Esophagus muscularis mucosa (tissue), 4 donors: Measurements from ENCODE around the gene ALCAM. TPM values are rescaled to one million over a fixed set of nuclear protein-coding genes. Genes with fewer than 3 reads are reported as not detected.

Source experiments
- DNase-seq: peaks from one replicate; pipeline ENCODE4 v3.0.0-alpha.2; 2017; ENCODE audit errors: extremely low spot score
- H3K27ac ChIP-seq, 4 donors: fragments of 200-600 bp; sonication (generic); replicated peaks in 1 of 4; 1 replicate in 3 of 4; 2 replicates in 1 of 4; pipeline ENCODE4 v1.5.1; 2016 to 2019; ENCODE audit warnings: mild to moderate bottlenecking in 1 of 4
- H3K27me3 ChIP-seq, 4 donors: fragments of 200-600 bp; sonication (generic); one replicate each; pipeline versions ENCODE4 v1.5.1 to v1.6.0; 2016 to 2019
- H3K36me3 ChIP-seq, 4 donors: fragments of 200-600 bp; sonication (generic); one replicate each; pipeline ENCODE4 v1.5.1; 2016 to 2019
- H3K4me1 ChIP-seq, 4 donors: fragments of 200-600 bp; sonication (generic); one replicate each; pipeline ENCODE4 v1.5.1; 2016 to 2019
- H3K4me3 ChIP-seq, 4 donors: fragments of 200-600 bp; sonication (generic); 1 replicate in 2 of 4; 2 replicates in 2 of 4; pipeline ENCODE4 v1.5.1; 2016 to 2019; ENCODE audit warnings: mild to moderate bottlenecking in 4 of 4, moderate library complexity in 1 of 4
- H3K9me3 ChIP-seq, 4 donors: fragments of 200-600 bp; sonication (generic); 1 replicate in 3 of 4; 2 replicates in 1 of 4; pipeline ENCODE4 v1.5.1; 2016 to 2019
- EP300 ChIP-seq: sonication (generic); formaldehyde crosslinking; IDR thresholded peaks from one replicate; pipeline ENCODE4 v1.6.1; 2017; ENCODE audit warnings: antibody characterized with exemption
- POLR2A ChIP-seq: fragments of 450-650 bp; IDR thresholded peaks from one replicate; pipeline ENCODE4 v1.6.1; 2017; ENCODE audit warnings: antibody characterized with exemption, moderate library complexity, mild to moderate bottlenecking, low read depth
- POLR2AphosphoS5 ChIP-seq, 2 donors: sonication (generic); formaldehyde crosslinking; IDR thresholded peaks; one replicate each; pipeline ENCODE4 v1.6.1; 2017; ENCODE audit warnings: antibody characterized with exemption in 2 of 2
- WGBS: methylation state at CpG from one replicate; pipeline ENCODE4 v1.1.5; 2018; 5-methylcytosine and 5-hydroxymethylcytosine counted together
- intact Hi-C: fragments of 100-400 bp; cut with DNase I; formaldehyde crosslinking; loops from one replicate; pipeline ENCODE4 v1.15.1; 2023
- total RNA-seq, 4 donors: library from RNA; depleted of rRNA; stranded (reverse); fragments of >200 nt; gene quantifications; one replicate each; pipeline versions ENCODE4 v1.1.0 to v1.2.1, GENCODE V29; 2016
- TF ChIP-seq, protein P1 (sequence below), 3 experiments: fragments of 200-600 bp in 2 of 3; fragments of 450-650 bp in 1 of 3; sonication (generic) in 2 of 3; IDR thresholded peaks; one replicate each; pipeline ENCODE4 v1.5.1; 2017 to 2019; ENCODE audit warnings: antibody characterized with exemption in 3 of 3, mild to moderate bottlenecking in 2 of 3, moderate library complexity in 1 of 3

The ALCAM gene
- total RNA-seq, 4 donors from 2014 or later = 19.0 to 26.2 (median 22.6) TPM

GRCh38 chr3:105458518-105459215 is 92.0 kb downstream of the ALCAM start:
- intact Hi-C loops = no loop called here
- 74% methylated on average over 3 of the region's 3 CpGs for WGBS
- Histone ChIP-seq H3K27ac (no peak overlapping the region), H3K27me3 (no peaks in the 10 kb centered on the region), H3K36me3 (no peaks in the 10 kb centered on the region), H3K4me3 (no peak overlapping the region), H3K4me1 (peaks cover 0 to 7% (median 2%) of the 10 kb centered on the region in 4 donors), H3K9me3 (no peaks in the 10 kb centered on the region)
- DNase-seq = no peak
- TF ChIP-seq POLR2A (no peak), POLR2AphosphoS5 (IDR thresholded peaks at IDR 0.05) (no peak), EP300 (no peak)
- TF ChIP-seq, protein P1, sequence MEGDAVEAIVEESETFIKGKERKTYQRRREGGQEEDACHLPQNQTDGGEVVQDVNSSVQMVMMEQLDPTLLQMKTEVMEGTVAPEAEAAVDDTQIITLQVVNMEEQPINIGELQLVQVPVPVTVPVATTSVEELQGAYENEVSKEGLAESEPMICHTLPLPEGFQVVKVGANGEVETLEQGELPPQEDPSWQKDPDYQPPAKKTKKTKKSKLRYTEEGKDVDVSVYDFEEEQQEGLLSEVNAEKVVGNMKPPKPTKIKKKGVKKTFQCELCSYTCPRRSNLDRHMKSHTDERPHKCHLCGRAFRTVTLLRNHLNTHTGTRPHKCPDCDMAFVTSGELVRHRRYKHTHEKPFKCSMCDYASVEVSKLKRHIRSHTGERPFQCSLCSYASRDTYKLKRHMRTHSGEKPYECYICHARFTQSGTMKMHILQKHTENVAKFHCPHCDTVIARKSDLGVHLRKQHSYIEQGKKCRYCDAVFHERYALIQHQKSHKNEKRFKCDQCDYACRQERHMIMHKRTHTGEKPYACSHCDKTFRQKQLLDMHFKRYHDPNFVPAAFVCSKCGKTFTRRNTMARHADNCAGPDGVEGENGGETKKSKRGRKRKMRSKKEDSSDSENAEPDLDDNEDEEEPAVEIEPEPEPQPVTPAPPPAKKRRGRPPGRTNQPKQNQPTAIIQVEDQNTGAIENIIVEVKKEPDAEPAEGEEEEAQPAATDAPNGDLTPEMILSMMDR (IDR thresholded peaks at IDR 0.05) = no peak

DNA sequence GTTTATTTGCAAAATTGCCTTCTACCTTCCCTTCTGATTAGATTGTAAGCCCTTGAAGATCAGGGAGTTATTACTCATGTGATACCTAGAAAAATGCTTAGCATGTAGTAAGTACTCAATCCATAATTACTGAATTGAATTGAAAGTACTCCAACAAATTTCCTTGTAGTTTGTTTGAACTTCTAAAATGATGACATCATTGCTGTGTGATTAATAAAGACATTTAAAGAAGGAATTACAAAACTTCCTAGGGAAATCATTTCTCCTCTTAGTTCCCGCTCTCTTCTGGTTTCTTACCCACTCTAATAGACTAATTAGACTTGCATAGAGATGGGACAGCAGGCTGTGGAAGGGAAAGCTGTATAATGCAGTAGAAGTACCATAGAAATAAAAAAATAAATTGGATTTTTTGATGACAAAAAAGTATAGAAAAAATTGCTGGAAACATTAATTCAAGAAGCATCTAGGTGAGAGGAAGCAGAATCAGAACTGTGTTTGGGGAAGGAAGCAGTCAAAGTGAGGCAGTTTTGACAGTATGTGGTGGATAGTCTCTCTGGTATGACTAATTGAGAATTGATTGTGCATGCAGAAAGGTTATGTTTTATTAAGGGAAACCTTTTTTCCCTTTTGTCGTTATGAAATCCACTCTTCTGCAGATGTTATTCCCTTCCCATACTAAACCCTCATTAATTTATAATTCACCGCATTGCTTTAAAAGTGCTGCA is 93.0 kb downstream of the ALCAM start:
- no peak for DNase-seq
- Histone ChIP-seq H3K4me3 (no peak overlapping the region), H3K27ac (no peak overlapping the region), H3K36me3 (no peaks in the 10 kb centered on the region), H3K4me1 (peaks cover 0 to 7% (median 2%) of the 10 kb centered on the region in 4 donors), H3K9me3 (no peaks in the 10 kb centered on the region), H3K27me3 (no peaks in the 10 kb centered on the region)
- 60% methylated on average over 3 of the region's 3 CpGs for WGBS
- TF ChIP-seq POLR2A (no peak), EP300 (no peak), POLR2AphosphoS5 (IDR thresholded peaks at IDR 0.05) (no peak)
- TF ChIP-seq, protein P1 (IDR thresholded peaks at IDR 0.05) = no peak
- intact Hi-C loops = no loop called here

DNA sequence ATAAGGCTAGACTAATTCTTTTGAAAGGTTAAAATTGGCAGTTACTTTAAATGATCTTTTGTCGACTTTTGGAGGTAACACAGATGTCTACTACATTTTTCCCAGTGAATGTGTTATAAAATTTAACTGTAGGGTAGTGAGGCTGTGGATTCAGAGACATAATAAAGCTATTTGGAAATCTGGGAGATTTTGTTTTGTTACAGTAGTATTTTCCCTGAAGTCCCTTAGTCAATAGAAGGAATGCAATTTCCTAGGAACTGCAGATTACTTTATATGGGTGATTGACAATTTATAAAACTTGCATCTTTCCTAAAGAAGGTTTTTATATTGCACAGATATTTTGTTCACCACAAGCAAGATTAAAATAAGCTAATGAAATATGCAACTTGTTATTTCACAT is 96.9 kb downstream of the ALCAM start:
- no peak for DNase-seq
- Histone ChIP-seq H3K4me1 (peaks cover 0 to 7% (median 2%) of the 10 kb centered on the region in 4 donors), H3K36me3 (no peaks in the 10 kb centered on the region), H3K27ac (no peak overlapping the region), H3K27me3 (no peaks in the 10 kb centered on the region), H3K4me3 (no peak overlapping the region), H3K9me3 (no peaks in the 10 kb centered on the region)
- 97% methylated on average over 1 of the region's 1 CpG for WGBS
- intact Hi-C loops = no loop called here
- TF ChIP-seq, protein P1 (IDR thresholded peaks at IDR 0.05) = no peak
- no peak for TF ChIP-seq EP300
- TF ChIP-seq POLR2AphosphoS5 (IDR thresholded peaks at IDR 0.05) = no peak
- TF ChIP-seq POLR2A = no peak

GRCh38 chr3:105465251-105465853 is 98.6 kb downstream of the ALCAM start:
- no peaks in the 10 kb centered on the region for H3K9me3 ChIP-seq
- 91% methylated on average over 2 of the region's 2 CpGs for WGBS
- no peak overlapping the region for H3K27ac ChIP-seq
- H3K27me3 ChIP-seq = no peaks in the 10 kb centered on the region
- DNase-seq = no peak
- no peak overlapping the region for H3K4me3 ChIP-seq
- H3K4me1 ChIP-seq = no peaks in the 10 kb centered on the region
- intact Hi-C loops = no loop called here
- TF ChIP-seq POLR2A (no peak), EP300 (no peak), POLR2AphosphoS5 (IDR thresholded peaks at IDR 0.05) (no peak)
- no peaks in the 10 kb centered on the region for H3K36me3 ChIP-seq

DNA sequence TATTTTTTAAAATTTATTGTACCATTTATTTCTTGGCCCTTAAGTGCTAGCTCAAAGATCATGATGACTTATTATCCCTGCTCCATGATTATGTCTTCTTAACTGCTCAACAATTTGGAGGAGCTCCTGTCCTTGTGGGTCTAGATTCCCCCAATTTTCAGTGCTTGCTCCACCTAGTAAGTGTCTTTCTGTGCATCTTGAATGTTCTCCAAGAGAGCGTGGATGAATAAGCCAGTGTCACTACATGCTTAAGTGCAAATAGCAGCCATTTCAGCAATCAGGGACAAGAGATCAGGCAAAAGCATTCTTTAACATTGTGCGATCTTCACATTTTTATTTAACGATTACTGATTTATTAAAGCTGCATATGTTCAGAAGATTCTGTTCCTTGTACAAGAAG is 99.4 kb downstream of the ALCAM start:
- Histone ChIP-seq H3K9me3 (no peaks in the 10 kb centered on the region), H3K4me1 (no peaks in the 10 kb centered on the region), H3K27me3 (no peaks in the 10 kb centered on the region), H3K4me3 (no peak overlapping the region), H3K36me3 (no peaks in the 10 kb centered on the region), H3K27ac (no peak overlapping the region)
- intact Hi-C loops = no loop called here
- no peak for TF ChIP-seq POLR2AphosphoS5 (IDR thresholded peaks at IDR 0.05)
- TF ChIP-seq EP300 = no peak
- TF ChIP-seq, protein P1 (IDR thresholded peaks at IDR 0.05) = no peak
- no peak for TF ChIP-seq POLR2A
- DNase-seq = no peak
- 95% methylated on average over 3 of the region's 3 CpGs for WGBS
